Hypothalamus (tissue), 51 donors: ENCODE measurements around the gene SLC22A12.

Experiments
- DNase-seq, 51 donors: peaks; one replicate each; lab custom pipeline; 2025; lab: John Stamatoyannopoulos, UW

SLC22A12 gene

DNA sequence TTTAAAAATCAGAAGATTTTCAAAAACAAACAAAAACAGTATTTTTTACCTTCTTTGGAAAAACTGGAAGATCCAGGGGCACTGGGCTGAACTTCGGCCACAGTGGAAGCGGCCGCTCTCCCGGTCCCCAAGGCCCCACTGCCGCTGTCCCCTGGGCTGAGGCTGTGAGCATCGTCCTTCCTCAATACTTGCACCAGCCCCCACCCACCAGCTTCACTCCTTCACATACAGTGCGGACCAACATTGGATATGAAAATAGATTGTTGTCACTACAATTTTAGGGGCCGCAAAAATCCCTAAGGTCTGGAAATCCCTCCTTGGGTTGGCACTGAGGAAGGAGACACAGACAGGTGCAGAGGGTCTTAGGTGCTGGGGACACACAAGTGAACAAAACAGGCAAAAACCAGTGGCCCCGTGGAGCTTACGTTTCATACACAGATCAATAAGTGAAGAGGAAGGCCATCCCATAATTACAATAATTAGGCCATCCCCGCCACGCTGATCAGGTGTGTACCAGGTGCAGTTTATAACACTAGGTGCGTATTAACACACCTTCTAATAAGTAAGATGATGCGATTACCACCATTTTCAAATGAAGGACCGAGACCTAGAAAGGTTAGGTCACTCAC lies 28.2 kb upstream of the SLC22A12 start:
- DNase-seq = no peak

DNA sequence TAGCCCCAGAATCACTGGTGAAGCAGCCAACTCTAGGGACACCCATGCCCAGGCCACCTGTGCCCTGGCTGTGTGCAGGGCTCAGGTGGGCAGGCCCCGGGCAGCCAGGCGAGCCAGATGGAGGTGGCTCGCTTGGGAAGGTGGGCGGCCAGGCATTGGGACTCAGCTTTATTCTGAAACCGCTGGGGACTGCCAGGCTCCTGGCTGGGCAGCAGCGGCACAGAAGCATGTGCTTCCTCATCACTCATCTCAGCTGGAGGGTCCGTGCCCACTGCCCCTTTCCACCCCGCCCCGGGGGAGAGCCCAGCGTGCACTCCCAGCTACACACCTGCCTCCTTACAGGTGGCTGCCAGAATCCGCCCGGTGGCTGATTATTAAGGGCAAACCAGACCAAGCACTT lies 27.1 kb upstream of the SLC22A12 start:
- DNase-seq = no peak

DNA sequence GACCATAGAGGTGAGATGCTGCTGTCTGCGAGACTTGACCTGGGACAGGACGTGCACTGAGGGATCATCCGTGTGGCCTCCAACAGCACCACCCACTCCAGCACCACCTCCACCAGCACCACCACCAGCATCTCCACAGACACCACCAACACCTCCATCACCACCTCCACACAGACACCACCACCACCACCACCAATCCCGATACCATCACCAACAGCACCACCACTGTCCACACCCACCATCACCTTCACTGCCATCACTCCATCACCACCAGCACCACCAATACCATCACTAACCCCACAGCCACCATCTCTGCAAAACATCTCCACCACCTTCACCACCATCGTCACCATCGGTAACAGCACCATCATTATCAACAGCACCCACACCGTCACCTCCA lies 26.6 kb upstream of the SLC22A12 start:
- DNase-seq = no peak

DNA sequence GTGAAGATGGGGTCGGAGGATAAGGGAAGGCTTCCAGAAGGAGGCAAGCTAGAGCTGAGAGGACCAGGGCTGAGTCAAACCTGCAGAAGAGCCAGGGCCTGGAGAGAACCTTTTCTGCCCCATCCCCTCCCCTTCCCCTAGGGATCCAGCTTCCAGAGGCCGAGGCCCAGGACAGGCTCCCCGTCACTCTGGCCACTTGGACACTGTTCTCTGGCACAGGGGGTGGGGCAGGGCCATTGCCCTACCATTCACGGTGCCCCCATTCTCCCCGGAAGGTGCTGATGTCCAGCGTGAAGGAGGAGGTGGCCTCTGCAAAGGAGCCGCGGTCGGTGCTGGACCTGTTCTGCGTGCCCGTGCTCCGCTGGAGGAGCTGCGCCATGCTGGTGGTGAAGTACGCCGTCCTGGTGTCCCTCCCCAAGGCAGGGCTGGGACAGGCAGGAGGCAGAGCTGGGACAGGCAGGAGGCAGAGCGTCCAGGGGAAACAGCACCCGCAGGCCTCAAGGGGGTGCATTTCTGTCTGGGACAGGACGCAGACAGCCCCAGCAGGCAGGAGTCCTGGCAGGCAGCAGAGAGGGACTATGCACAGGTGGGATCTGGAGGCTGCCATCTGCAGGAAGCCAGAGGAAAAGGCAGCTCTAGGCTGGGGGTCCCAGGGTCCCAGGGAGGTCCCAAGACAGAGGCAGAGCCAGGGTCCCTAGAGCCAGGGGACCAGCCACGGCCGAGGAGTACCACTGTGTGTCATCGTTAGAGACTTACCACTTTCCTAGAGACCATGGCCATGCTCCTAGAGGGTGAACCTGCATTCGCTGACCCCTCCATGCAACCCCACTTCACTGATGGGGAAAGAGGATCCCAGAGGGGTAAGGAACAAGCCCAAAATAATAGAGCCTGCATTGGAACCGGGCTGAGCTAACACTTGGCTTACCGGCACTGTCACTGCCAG lies 25.8 kb upstream of the SLC22A12 start:
- DNase-seq = no peak

DNA sequence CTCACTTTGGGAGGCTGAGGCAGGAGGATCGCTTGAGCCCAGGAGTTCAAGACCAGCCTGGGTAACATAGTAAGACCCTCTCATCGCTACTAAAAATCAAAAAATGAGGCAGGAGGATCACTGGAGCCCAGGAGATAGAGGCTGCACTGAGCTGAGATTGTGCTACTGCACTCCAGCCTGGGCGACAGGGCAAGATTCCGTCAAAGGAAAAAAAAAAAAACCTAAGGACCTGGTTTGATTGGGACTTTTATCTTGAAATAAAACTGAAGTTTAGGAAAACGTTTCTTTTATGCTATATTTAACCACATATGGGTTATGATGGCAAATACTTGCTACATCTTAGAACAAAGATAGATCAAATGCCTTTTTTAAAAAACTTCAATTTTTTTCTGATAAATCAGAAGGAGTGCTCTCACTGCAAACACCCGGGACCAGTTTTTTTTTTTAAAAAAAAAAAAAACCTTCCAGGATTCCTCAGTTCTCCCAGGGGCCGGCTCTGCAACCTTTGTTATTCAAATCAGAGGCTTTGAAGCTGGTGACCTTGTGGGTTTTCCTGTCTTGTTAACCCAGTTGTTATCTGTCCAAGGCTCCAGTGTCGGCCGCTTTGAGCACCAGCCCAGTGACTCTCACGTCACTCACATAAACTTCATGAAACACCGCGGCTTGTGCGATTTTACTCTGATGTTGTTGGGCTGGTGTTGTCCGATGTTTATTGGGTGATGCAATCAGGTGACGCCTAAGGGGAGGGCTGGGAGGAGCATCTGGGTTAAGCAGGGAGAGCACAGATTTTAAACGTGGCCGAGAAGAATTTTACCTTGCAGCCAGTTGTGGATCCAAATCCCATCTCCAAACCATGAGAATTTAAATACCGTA lies 24.7 kb upstream of the SLC22A12 start:
- peak in 26 of 51 donors; percentile 12 to 52 (median 32) for DNase-seq

DNA sequence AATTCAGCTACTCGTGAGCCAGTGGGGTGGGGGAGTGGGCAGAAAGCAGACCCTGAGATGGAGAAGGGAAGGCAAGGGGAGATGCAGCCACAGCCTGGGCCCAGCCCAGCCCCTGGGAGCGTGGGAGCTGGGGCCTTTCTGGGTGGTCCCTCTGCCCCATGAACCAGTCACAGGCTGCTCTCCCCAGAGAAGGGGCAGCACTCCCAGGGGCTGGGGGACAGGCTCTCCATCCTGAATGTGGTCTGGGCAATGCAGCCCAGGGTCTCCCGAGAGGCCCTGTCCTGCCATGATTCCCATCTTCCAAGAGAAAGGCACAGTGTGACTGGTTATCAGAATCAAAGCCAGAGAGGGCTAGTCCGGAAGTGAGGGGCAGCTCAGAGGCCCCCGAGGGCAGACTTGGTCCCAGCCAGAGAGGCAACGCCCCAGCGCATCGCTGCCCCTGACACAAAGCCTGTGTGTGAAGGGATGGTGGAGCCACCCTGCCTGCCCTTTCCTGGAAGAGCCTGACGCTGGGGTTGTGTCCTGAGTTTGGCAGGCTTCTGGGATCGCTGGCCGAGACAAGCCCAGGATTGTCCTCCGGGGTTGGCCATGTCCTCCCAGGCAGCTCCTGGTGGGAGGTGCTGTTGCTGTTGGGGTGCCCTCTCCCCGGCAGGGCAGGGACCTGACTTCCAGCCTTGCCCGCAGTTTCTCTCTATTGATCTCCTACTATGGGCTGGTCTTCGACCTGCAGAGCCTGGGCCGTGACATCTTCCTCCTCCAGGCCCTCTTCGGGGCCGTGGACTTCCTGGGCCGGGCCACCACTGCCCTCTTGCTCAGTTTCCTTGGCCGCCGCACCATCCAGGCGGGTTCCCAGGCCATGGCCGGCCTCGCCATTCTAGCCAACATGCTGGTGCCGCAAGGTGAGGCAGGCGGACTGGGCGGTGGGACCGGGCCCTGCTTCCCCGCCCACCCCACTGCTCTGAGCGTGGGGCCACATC lies 23.8 kb upstream of the SLC22A12 start:
- peak in 3 of 51 donors; percentile 20 to 64 (median 26) for DNase-seq

DNA sequence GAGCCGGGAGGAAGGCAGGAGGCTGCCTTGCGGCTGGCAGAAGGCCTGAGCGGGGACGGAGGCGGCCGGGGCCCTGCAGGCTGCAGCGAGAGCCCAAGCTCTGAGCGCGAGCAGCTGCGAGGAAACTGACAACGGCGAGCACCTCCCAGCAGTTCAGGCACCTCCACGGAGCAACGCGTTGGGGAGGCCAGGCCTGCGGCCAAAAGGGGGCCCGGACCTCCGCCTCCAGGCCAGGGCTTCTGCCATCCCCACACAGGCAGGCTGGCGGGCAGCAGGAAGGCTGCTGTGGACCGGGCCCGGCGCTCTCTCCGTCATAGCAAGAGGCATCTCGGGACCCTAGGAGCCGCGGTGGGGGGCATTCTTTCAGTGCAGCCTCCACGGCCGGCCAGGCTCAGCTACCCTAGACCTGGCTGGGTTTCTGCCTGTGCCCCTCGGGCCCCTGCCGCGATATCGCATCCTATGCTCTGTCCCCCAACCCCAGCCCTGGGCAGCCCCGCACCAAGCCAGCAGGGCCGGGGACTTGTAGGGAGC lies 22.9 kb upstream of the SLC22A12 start:
- no peak for DNase-seq

DNA sequence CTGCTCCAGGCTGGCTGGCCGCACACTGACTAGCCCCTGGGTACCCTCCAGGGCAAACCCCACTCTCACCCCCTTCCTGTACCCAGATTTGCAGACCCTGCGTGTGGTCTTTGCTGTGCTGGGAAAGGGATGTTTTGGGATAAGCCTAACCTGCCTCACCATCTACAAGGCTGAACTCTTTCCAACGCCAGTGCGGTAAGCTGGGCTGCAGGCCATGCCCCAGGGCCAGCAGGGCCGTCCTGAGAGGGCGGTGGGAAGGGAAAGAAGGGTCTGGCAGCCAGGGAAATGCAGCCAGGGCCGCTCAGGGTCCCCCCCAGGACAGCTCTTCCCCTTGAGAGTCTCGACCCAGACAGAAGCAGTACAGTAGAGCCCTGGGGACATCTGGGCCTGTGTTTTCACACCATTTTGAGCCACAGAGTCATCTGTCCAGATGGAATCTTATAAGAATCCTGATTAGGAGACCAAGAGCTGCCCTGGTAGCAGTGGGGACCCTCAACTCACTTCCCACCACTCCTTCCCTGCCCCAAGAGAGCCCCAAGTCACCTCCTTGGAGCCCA lies 22.4 kb upstream of the SLC22A12 start:
- no peak for DNase-seq

DNA sequence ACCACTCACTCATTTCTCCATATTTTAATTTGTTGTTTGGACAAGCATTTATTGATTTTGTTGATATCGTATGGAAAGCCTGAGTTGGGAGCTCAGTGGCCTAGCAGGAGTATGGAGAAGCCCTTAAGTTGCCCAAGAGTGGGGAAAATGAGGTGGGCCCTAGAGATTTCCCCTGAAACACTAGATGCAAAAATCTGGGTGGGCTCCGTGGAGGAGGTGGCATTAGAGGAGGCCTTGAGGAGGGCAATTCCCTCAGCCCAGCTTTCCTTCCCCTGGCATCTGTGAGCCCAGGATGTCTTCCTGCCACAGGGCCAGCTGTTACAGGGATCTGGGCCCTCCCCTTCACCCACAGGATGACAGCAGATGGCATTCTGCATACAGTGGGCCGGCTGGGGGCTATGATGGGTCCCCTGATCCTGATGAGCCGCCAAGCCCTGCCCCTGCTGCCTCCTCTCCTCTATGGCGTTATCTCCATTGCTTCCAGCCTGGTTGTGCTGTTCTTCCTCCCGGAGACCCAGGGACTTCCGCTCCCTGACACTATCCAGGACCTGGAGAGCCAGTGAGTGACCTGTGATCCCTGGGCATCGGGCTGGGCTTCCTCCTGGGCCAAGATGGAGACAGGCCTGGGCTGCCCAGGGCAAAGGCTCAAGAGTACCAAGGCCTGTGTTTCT lies 21.6 kb upstream of the SLC22A12 start:
- no peak for DNase-seq

DNA sequence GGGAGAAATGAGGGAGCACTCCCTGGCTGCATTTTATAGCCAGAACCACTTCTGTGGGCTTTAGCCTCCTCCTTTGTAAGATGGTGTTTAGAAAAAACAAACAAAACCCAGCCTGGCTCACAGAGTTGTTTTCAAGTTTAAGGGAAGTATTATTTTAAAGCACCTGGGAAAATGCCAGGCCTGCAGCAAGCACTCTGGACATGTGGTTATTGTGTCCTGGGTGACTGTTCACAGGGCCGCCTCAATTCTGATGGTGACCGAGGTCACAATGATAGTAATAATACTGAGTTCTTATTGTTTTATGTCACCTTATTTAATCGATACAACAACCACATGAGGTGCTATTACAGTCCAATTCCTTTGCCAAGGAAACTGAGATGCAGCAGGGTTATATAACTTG lies 20.7 kb upstream of the SLC22A12 start:
- no peak for DNase-seq

DNA sequence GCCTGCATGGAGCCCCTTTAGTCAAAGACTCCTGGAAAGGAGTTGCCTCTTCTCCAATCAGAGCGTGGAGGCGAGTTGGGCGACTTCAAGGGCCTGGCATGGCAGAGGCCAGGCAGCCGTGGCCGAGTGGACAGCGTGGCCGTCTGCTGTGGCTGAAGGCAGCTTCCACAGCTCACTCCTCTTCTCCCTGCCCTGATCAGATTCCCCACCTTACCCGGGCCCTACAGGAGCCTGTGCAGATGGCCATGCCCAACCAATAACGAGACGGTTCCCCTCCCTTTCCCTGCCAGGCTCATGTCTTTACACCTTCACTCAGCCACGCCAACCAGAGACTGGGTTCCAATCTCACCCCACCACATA lies 20.0 kb upstream of the SLC22A12 start:
- DNase-seq = no peak

DNA sequence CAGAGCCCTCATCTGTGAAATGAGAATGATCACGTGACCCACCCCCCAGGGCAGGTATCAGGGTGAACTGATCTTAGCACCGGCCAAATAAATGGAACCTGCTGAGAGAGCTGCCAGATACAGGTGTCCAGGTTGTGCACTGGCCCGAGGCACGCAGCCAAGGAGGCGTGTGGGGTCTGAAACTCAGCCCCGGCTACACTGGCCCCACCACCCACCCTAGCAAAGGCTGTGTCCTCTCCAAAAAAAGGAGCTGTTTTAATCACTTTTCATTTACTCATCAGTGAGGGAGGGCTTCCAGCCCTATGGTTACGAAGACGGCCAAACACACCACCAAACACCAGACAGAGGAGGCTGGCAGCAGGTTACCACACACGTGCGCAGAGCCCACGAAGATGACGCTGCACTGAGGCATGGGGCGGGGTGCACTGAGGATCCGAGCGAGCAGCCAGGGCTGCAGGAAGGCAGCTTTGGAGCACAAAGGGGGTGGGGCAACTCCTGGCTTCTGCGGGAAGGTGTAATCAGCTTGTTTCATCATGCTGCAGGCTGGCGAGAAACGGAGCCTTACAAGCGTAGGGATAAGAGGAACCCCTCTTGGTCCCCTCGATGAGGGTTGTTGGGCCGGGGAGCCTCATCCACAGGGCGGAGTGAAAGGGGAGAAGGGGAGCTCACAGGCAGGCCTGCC lies 19.5 kb upstream of the SLC22A12 start:
- peak in 1 of 51 donors; percentile 26 for DNase-seq

DNA sequence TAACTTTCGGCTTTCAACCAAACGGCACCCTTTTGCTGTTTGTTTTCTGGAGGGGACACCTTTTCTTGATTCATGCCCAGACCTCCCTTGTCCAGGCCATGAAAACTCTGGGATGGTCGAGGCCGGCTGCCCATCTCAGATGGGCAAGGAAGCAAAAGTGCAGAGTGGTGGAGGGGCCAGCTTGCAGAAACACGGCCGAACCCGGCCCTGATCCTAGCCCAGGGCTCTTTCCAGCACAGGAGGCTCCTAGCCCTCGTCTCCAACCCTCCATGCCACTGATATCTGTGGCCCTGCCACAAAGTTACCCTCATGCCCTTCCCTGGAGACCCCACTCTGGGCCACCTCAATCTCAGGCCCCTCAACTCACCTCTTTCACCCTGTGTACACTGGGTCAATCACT lies 18.9 kb upstream of the SLC22A12 start:
- DNase-seq = no peak

DNA sequence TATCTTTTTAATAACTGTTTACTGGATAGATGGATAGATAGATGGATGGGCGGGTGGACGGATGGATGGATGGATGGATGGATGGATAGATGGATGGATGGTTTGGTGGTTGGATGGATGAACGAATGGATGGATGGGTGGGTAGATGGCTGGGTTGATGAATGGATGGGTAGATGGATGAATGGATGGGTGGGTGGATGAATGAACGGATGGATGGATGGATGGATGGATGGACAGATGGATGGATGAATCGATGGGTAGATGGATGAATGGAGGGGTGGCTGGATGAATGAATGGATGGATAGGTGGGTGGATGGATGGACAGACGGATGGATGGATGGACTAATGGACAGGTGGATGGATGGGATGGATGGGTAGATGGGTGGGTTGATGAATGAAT lies 13.8 kb upstream of the SLC22A12 start:
- DNase-seq = no peak

DNA sequence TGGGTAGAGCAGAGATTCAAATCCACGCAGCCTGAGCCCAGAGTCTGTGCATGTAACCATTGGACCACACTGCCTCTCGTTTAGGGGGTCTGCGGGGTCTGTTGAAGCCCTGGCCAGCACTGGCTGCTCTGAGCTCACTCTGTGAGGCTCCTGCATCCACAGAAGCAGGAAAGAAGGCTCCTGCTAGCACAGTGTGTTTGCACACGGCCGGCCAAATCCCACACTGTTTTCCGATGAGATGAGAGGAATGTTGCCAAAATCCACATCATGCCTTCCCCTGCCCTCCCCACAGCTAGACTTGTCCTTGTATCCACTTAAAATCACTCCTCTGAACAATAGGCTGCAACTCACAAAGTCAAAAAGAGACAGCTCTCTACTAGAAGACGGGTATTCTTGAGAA lies 10.6 kb upstream of the SLC22A12 start:
- DNase-seq = peak in 2 of 51 donors; percentile 6 to 47

DNA sequence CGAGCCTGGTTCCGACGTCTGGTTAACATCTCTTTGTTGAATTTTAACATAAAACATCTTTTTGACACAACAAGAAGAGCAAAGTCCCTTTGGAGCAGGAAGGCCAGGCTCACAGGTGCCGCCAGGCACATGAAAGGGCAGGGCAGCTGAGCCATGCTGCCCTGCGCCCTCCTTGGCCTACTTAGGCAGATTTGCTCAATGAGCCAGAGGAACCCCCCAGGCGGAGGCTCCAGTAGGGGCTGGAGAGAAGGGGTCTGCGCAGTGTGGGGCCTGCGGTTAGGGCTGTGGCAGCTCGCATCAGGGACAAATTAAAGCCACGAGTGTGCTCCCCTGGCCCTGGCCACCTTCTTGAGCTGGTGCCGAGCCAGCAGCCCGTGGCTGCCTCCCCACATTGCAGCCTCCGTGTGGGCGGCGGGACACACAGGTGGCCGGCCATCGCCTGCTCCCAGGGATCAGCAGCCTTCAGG lies 9.9 kb upstream of the SLC22A12 start:
- DNase-seq = no peak

DNA sequence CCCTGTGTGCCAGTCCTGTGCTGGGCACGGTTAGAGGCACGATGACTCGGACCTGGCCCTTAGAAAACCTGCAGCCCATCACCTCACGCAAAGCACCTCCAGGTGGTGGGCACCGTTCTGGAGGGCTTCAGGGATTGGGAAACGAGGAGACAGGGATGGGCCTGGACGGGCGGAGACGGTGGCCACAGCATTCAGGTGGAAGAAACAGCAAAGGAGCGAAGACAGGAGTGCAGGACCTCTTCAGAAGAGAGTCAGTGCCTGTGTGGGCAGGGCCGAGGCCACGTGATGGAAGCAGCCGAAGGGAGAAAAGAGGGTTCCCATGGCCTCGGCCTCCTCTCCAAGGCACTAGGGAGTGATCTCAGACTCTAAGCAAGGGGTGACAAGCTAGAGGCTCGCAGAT lies 8.1 kb upstream of the SLC22A12 start:
- DNase-seq = no peak
